ENCODE results near the gene OR1L8. TPM values are rescaled to one million over a fixed set of nuclear protein-coding genes. Genes with fewer than 3 reads are reported as not detected.

Gene OR1L8
- total and polyA plus RNA-seq, 9 of the 15 experiments (the other 6 are each of a cell fraction or from before 2014, with no cell fraction given), result 0.03 to 0.06 (median 0.06) TPM; not detected in 6

DNA sequence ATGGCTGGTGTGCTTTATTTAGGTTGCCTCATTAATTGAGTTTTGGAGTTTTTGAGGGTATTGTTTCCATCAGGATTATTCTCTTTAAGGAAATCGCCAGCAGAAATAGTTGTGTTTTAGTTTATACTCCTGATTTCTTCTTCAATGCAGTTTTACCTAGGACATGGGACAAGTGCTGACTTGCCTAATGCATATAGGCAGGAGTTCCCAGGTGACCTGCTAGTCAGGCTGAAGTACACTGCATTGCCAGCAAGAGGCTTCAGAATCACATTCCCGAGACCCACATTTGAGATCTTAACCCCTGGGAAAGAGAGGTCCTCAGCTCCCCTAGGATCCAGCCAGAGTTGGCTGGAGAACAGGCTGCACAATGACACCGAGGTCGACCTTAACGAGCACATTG lies 31.8 kb downstream of the OR1L8 start (continued):
- TF ChIP-seq POLR2AphosphoS5 (IDR thresholded peaks at IDR 0.05; ENCODE audit: control insufficient read depth, insufficient read depth, low read depth, low read length) (no peak), ZNF347 (CRISPR knock-in tag; IDR thresholded peaks at IDR 0.05; ENCODE audit: low read depth) (no peak), KLF6 (CRISPR knock-in tag; IDR thresholded peaks at IDR 0.05; ENCODE audit: borderline replicate concordance) (no peak), TRIM28 (IDR thresholded peaks at IDR 0.05) (no peak), MCM7 (IDR thresholded peaks at IDR 0.05) (no peak), CSDE1 (IDR thresholded peaks at IDR 0.05) (no peak)
- TF ChIP-seq, protein P1, sequence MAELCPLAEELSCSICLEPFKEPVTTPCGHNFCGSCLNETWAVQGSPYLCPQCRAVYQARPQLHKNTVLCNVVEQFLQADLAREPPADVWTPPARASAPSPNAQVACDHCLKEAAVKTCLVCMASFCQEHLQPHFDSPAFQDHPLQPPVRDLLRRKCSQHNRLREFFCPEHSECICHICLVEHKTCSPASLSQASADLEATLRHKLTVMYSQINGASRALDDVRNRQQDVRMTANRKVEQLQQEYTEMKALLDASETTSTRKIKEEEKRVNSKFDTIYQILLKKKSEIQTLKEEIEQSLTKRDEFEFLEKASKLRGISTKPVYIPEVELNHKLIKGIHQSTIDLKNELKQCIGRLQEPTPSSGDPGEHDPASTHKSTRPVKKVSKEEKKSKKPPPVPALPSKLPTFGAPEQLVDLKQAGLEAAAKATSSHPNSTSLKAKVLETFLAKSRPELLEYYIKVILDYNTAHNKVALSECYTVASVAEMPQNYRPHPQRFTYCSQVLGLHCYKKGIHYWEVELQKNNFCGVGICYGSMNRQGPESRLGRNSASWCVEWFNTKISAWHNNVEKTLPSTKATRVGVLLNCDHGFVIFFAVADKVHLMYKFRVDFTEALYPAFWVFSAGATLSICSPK (IDR thresholded peaks at IDR 0.05; ENCODE audit: borderline replicate concordance), result no peak

DNA sequence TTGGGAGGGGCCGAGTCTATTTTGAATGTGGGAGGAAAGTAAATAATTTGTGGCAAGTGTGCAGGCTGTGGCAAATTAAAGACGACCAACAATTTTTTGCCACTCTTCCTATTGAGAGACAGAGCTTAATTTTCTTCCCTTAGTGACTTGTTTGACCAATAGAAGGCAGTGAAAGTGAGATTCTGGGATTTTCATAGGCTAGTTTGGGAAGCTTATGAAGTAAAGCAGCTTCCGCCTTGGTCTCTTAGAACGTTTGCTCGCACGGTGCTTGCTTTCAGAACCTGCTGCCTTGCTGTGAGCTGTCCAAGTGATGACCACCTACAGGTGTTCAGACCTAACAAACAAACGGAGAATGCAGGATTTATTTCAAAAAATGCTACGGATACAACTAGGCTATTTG lies 37.0 kb downstream of the OR1L8 start:
- 8% methylated on average over 8 of the region's 8 CpGs for WGBS (ENCODE audit: insufficient coverage, low coverage, missing lambda C conversion rate)
- H3K4me2 ChIP-seq (ENCODE audit: insufficient read depth, low read length), result no peak overlapping the region
- CTCF ChIA-PET (ENCODE audit: low intra/inter-chr PET ratio), result no interaction called here
- no peak overlapping the region for H2AFZ ChIP-seq (ENCODE audit: low read depth, low read length)
- POLR2A ChIA-PET, result no interaction called here
- intact Hi-C loops (cut with micrococcal nuclease) (no loop called here), in situ Hi-C loops (cut with MboI) (no loop called here)
- no peaks in the 10 kb centered on the region for H3K4me1 ChIP-seq (replicated peaks in 1 of 2; ENCODE audit: control insufficient read depth in 2 of 2, insufficient read depth in 2 of 2, low read length in 2 of 2)
- H3K27ac ChIP-seq (ENCODE audit: extremely low read depth, low read depth, low read length), result no peak overlapping the region
- no peaks in the 10 kb centered on the region for H3K79me2 ChIP-seq (ENCODE audit: control insufficient read depth, insufficient read depth, low read length)
- FAIRE-seq, result no peak
- no peak for ATAC-seq
- H3K9ac ChIP-seq (ENCODE audit: insufficient read depth in 1 of 2, low read depth in 2 of 2, low read length in 2 of 2), result no peak overlapping the region
- no peak for DNase-seq (ENCODE audit: extremely low read depth in 1 of 4, low spot score in 3 of 4)
- no peaks in the 10 kb centered on the region for H3K9me3 ChIP-seq (replicated peaks; ENCODE audit: control insufficient read depth, insufficient read depth, low read depth, low read length)
- no peaks in the 10 kb centered on the region for H3K27me3 ChIP-seq (ENCODE audit: control insufficient read depth in 2 of 2, insufficient read depth in 2 of 2, low read length in 2 of 2)
- no peaks in the 10 kb centered on the region for H3K36me3 ChIP-seq (ENCODE audit: control insufficient read depth, insufficient read depth, low read length)
- no peak overlapping the region for H3K4me3 ChIP-seq
- TF ChIP-seq SPI1 (IDR thresholded peaks at IDR 0.05; ENCODE audit: borderline replicate concordance, low read depth, low read length) (no peak), SRSF9 (IDR thresholded peaks at IDR 0.05; ENCODE audit: borderline replicate concordance, low read depth, low read length) (no peak), RFX5 (IDR thresholded peaks at IDR 0.05; ENCODE audit: low read depth, low read length) (no peak), POLR2H (tag; IDR thresholded peaks at IDR 0.05; ENCODE audit: low read depth) (no peak), CHD2 (IDR thresholded peaks at IDR 0.05; ENCODE audit: low read depth, low read length) (no peak), TAF15 (IDR thresholded peaks at IDR 0.05; ENCODE audit: low read depth, low read length) (no peak)
- TF ChIP-seq, protein P2, sequence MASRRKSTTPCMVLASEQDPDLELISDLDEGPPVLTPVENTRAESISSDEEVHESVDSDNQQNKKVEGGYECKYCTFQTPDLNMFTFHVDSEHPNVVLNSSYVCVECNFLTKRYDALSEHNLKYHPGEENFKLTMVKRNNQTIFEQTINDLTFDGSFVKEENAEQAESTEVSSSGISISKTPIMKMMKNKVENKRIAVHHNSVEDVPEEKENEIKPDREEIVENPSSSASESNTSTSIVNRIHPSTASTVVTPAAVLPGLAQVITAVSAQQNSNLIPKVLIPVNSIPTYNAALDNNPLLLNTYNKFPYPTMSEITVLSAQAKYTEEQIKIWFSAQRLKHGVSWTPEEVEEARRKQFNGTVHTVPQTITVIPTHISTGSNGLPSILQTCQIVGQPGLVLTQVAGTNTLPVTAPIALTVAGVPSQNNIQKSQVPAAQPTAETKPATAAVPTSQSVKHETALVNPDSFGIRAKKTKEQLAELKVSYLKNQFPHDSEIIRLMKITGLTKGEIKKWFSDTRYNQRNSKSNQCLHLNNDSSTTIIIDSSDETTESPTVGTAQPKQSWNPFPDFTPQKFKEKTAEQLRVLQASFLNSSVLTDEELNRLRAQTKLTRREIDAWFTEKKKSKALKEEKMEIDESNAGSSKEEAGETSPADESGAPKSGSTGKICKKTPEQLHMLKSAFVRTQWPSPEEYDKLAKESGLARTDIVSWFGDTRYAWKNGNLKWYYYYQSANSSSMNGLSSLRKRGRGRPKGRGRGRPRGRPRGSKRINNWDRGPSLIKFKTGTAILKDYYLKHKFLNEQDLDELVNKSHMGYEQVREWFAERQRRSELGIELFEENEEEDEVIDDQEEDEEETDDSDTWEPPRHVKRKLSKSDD (conservative IDR thresholded peaks at IDR 0.05; ENCODE audit: low read length), result no peak
- TF ChIP-seq, protein P3, sequence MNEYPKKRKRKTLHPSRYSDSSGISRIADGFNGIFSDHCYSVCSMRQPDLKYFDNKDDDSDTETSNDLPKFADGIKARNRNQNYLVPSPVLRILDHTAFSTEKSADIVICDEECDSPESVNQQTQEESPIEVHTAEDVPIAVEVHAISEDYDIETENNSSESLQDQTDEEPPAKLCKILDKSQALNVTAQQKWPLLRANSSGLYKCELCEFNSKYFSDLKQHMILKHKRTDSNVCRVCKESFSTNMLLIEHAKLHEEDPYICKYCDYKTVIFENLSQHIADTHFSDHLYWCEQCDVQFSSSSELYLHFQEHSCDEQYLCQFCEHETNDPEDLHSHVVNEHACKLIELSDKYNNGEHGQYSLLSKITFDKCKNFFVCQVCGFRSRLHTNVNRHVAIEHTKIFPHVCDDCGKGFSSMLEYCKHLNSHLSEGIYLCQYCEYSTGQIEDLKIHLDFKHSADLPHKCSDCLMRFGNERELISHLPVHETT (CRISPR knock-in tag; conservative IDR thresholded peaks at IDR 0.05 in 1 of 2, IDR thresholded peaks at IDR 0.05 in 1 of 2), result no peak
- no peaks in the 10 kb centered on the region for H3K9me1 ChIP-seq (ENCODE audit: control insufficient read depth, insufficient read depth, low read length)
- no TSS peak for BruUV-seq (replicated peaks)
- H4K20me1 ChIP-seq (replicated peaks; ENCODE audit: control insufficient read depth, insufficient read depth, low read length), result no peaks in the 10 kb centered on the region

Data from K562 (cell line).